Ishikawa (cell line): ENCODE measurements around the gene FOXP2.

Source experiments
- CEBPB ChIP-seq: IDR thresholded peaks from 2 replicates; pipeline ENCODE4 v1.6.1; 2012
- CREB1 ChIP-seq: IDR thresholded peaks from 2 replicates; pipeline ENCODE4 v1.6.1; 2012; ENCODE audit warnings: low read depth
- EGR1 ChIP-seq: IDR thresholded peaks from 2 replicates; pipeline ENCODE4 v1.6.1; 2012
- EP300 ChIP-seq: IDR thresholded peaks from 2 replicates; pipeline ENCODE4 v1.6.1; 2012; ENCODE audit warnings: borderline replicate concordance
- FOXM1 ChIP-seq: IDR thresholded peaks from 2 replicates; pipeline ENCODE4 v1.6.1; 2012; ENCODE audit warnings: low read depth, borderline replicate concordance
- MAX ChIP-seq: IDR thresholded peaks from 2 replicates; pipeline ENCODE4 v1.6.1; 2012
- NFIC ChIP-seq: IDR thresholded peaks from 2 replicates; pipeline ENCODE4 v1.6.1; 2012
- RAD21 ChIP-seq: IDR thresholded peaks from 2 replicates; pipeline ENCODE4 v1.6.1; 2012; ENCODE audit warnings: low read depth
- REST ChIP-seq: IDR thresholded peaks from 2 replicates; pipeline ENCODE4 v1.6.1; 2012; ENCODE audit warnings: low read depth, mild to moderate bottlenecking
- TAF1 ChIP-seq: IDR thresholded peaks from 2 replicates; pipeline ENCODE4 v1.6.1; 2012; ENCODE audit warnings: low read depth, mild to moderate bottlenecking
- TCF12 ChIP-seq: IDR thresholded peaks from 2 replicates; pipeline ENCODE4 v1.6.1; 2012; ENCODE audit warnings: low read depth
- TEAD4 ChIP-seq: IDR thresholded peaks from 2 replicates; pipeline ENCODE4 v1.6.1; 2012
- USF1 ChIP-seq: IDR thresholded peaks from 2 replicates; pipeline ENCODE4 v1.6.1; 2012
- YY1 ChIP-seq: IDR thresholded peaks from 2 replicates; pipeline ENCODE4 v1.6.1; 2012; ENCODE audit warnings: low read depth
- ZBTB7A ChIP-seq: IDR thresholded peaks from 2 replicates; pipeline ENCODE4 v1.6.1; 2012; ENCODE audit warnings: low read depth

Gene FOXP2

GRCh38 chr7:114648680-114649079 is 234.1 kb downstream of the FOXP2 start:
- TF ChIP-seq TAF1 (no peak), CEBPB (no peak), EP300 (no peak), TEAD4 (no peak), FOXM1 (no peak)

- no peak for TF ChIP-seq CEBPB
- no peak for TF ChIP-seq EP300
- no peak for TF ChIP-seq MAX
These were observed 235.1 kb downstream of the FOXP2 start for GRCh38 chr7:114649689-114650088.

- TF ChIP-seq TAF1, result no peak
- no peak for TF ChIP-seq FOXM1
- no peak for TF ChIP-seq CEBPB
- TF ChIP-seq NFIC, result no peak
These were observed 235.9 kb downstream of the FOXP2 start for GRCh38 chr7:114650491-114650890.

- TF ChIP-seq YY1, result no peak
- TF ChIP-seq TCF12, result no peak
- no peak for TF ChIP-seq TAF1
- no peak for TF ChIP-seq RAD21
- TF ChIP-seq EP300, result no peak
- no peak for TF ChIP-seq EGR1
- TF ChIP-seq CEBPB, result no peak
- no peak for TF ChIP-seq CREB1
- no peak for TF ChIP-seq NFIC
- no peak for TF ChIP-seq REST
- TF ChIP-seq MAX, result no peak
These were observed 237.4 kb downstream of the FOXP2 start for GRCh38 chr7:114652041-114652440.

GRCh38 chr7:114653364-114654088 is 238.9 kb downstream of the FOXP2 start:
- TF ChIP-seq CREB1 (no peak), CEBPB (no peak)

- TF ChIP-seq MAX (no peak), TCF12 (no peak), NFIC (no peak), YY1 (no peak), CREB1 (no peak), USF1 (no peak), TEAD4 (no peak), REST (no peak), ZBTB7A (no peak), FOXM1 (no peak), CEBPB (no peak), EP300 (no peak), TAF1 (no peak)
These were observed 241.9 kb downstream of the FOXP2 start for GRCh38 chr7:114656466-114656865.

- TF ChIP-seq YY1, result no peak
- TF ChIP-seq TCF12, result no peak
- no peak for TF ChIP-seq USF1
- no peak for TF ChIP-seq FOXM1
- TF ChIP-seq CEBPB, result no peak
- no peak for TF ChIP-seq EP300
- no peak for TF ChIP-seq CREB1
- no peak for TF ChIP-seq NFIC
- no peak for TF ChIP-seq ZBTB7A
- TF ChIP-seq MAX, result no peak
- TF ChIP-seq TAF1, result no peak
- TF ChIP-seq TEAD4, result no peak
- TF ChIP-seq REST, result no peak
- TF ChIP-seq EGR1, result no peak
- TF ChIP-seq RAD21, result no peak
These were observed 242.7 kb downstream of the FOXP2 start for GRCh38 chr7:114657279-114657678.
